Trophoblast cell (in vitro differentiated cells and primary cell): ENCODE measurements around the gene ESPL1.
A peak's percentile ranks its signal among the peaks of the same experiment; 100 is the strongest.

ENCODE experiments used
- DNase-seq, 2 donors: peaks; one replicate each; pipeline ENCODE4 v3.0.0-alpha.2; 2016
- H2AFZ ChIP-seq: 2 replicates; pipeline ENCODE4 v1.6.1; 2013; ENCODE audit warnings: low read length, moderate library complexity, mild to moderate bottlenecking; ENCODE audit not compliant: insufficient read depth, poor library complexity
- H2AK5ac ChIP-seq: 2 replicates; pipeline ENCODE4 v1.6.1; 2013; ENCODE audit warnings: mild to moderate bottlenecking, low read length
- H2BK120ac ChIP-seq: 2 replicates; pipeline ENCODE4 v1.6.1; 2013; ENCODE audit warnings: low read length, mild to moderate bottlenecking, moderate library complexity; ENCODE audit not compliant: insufficient read depth, poor library complexity
- H2BK12ac ChIP-seq: 2 replicates; pipeline ENCODE4 v1.6.1; 2013; ENCODE audit warnings: mild to moderate bottlenecking, low read length, moderate library complexity
- H2BK5ac ChIP-seq: 2 replicates; pipeline ENCODE4 v1.6.1; 2013; ENCODE audit warnings: low read length, low read depth, moderate library complexity, mild to moderate bottlenecking; ENCODE audit not compliant: poor library complexity
- H3K14ac ChIP-seq: 2 replicates; pipeline ENCODE4 v1.6.1; 2013; ENCODE audit warnings: mild to moderate bottlenecking, low read length
- H3K18ac ChIP-seq: 2 replicates; pipeline ENCODE4 v1.6.1; 2013; ENCODE audit warnings: mild to moderate bottlenecking, low read length
- H3K23ac ChIP-seq: 2 replicates; pipeline ENCODE4 v1.6.1; 2013; ENCODE audit warnings: low read length
- H3K27ac ChIP-seq: 2 replicates; pipeline ENCODE4 v1.5.1; 2013; ENCODE audit warnings: low read depth, mild to moderate bottlenecking, inconsistent platforms, low read length, moderate library complexity
- H3K27me3 ChIP-seq: 2 replicates; pipeline ENCODE4 v1.6.1; 2013; ENCODE audit warnings: inconsistent platforms, mild to moderate bottlenecking, low read length, moderate library complexity; ENCODE audit not compliant: insufficient read depth
- H3K36me3 ChIP-seq, 2 experiments: 1 replicate in 1 of 2; 2 replicates in 1 of 2; pipeline ENCODE4 v1.6.1; 2013; ENCODE audit warnings: low read length in 2 of 2, mild to moderate bottlenecking in 2 of 2, moderate library complexity in 1 of 2; ENCODE audit not compliant: insufficient read depth in 2 of 2, control insufficient read depth in 1 of 2
- H3K4ac ChIP-seq: 2 replicates; pipeline ENCODE4 v1.6.1; 2013; ENCODE audit warnings: low read depth, mild to moderate bottlenecking, low read length, moderate library complexity
- H3K4me1 ChIP-seq, 2 experiments: 1 replicate in 1 of 2; 2 replicates in 1 of 2; pipeline ENCODE4 v1.6.1; 2013; ENCODE audit warnings: low read length in 2 of 2, mild to moderate bottlenecking in 2 of 2, moderate library complexity in 1 of 2; ENCODE audit not compliant: insufficient read depth in 2 of 2, control insufficient read depth in 1 of 2
- H3K4me2 ChIP-seq: 2 replicates; pipeline ENCODE4 v1.6.1; 2013; ENCODE audit warnings: inconsistent platforms, mild to moderate bottlenecking, low read length, moderate library complexity
- H3K4me3 ChIP-seq: 2 replicates; pipeline ENCODE4 v1.5.1; 2013; ENCODE audit warnings: mild to moderate bottlenecking, low read depth, low read length, inconsistent platforms
- H3K79me1 ChIP-seq: one replicate; pipeline ENCODE4 v1.6.1; 2013; ENCODE audit warnings: low read length
- H3K79me2 ChIP-seq: 2 replicates; pipeline ENCODE4 v1.6.1; 2013; ENCODE audit warnings: low read length, mild to moderate bottlenecking; ENCODE audit not compliant: control insufficient read depth, insufficient read depth, poor library complexity
- H3K9ac ChIP-seq: 2 replicates; pipeline ENCODE4 v1.6.1; 2013; ENCODE audit warnings: mild to moderate bottlenecking, low read length
- H3K9me3 ChIP-seq: 2 replicates; pipeline ENCODE4 v1.6.1; 2013; ENCODE audit warnings: low read depth, mild to moderate bottlenecking, control low read depth, inconsistent platforms, low read length; ENCODE audit not compliant: insufficient read depth
- H4K12ac ChIP-seq: 2 replicates; pipeline ENCODE4 v1.6.1; 2013; ENCODE audit warnings: low read depth, mild to moderate bottlenecking, low read length, moderate library complexity
- H4K8ac ChIP-seq: 2 replicates; pipeline ENCODE4 v1.6.1; 2013; ENCODE audit warnings: low read depth, mild to moderate bottlenecking, low read length, moderate library complexity
- H4K91ac ChIP-seq: one replicate; pipeline ENCODE4 v1.6.1; 2013; ENCODE audit warnings: low read depth, mild to moderate bottlenecking, low read length, moderate library complexity
- WGBS: extraction: QIAGEN DNeasy Blood & Tissue Kit; methylation state at CpG from one replicate; pipeline ENCODE4 v1.1.7; 2013; ENCODE audit warnings: missing lambda C conversion rate; ENCODE audit not compliant: insufficient read length, insufficient coverage; ENCODE audit errors: extremely low coverage; 5-methylcytosine and 5-hydroxymethylcytosine counted together

The ESPL1 gene

GRCh38 chr12:53229454-53229853, 38.6 kb upstream of the ESPL1 start:
- H2AFZ ChIP-seq: no peak overlapping the region
- H3K9me3 ChIP-seq: no peaks in the 10 kb centered on the region
- H3K79me2 ChIP-seq: peaks cover 3% of the 10 kb centered on the region
- H3K36me3 ChIP-seq: peaks cover 0 to 4% of the 10 kb centered on the region in 2 experiments
- no peak for DNase-seq
- no CpG with 5 or more reads among the region's 2 CpGs for WGBS
- no peak overlapping the region for H3K9ac ChIP-seq
- no peak overlapping the region for H4K8ac ChIP-seq
- no peak overlapping the region for H4K91ac ChIP-seq
- no peak overlapping the region for H4K12ac ChIP-seq
- no peak overlapping the region for H3K4me3 ChIP-seq
- H2BK12ac ChIP-seq: no peak overlapping the region
- no peak overlapping the region for H3K4me2 ChIP-seq
- H3K27me3 ChIP-seq: no peaks in the 10 kb centered on the region
- no peak overlapping the region for H2BK5ac ChIP-seq
- no peak overlapping the region for H3K18ac ChIP-seq
- no peak overlapping the region for H3K23ac ChIP-seq
- no peak overlapping the region for H3K14ac ChIP-seq
- H2BK120ac ChIP-seq: no peak overlapping the region
- no peak overlapping the region for H3K27ac ChIP-seq
- peaks cover 21% of the 10 kb centered on the region for H3K79me1 ChIP-seq
- peaks cover 43 to 49% of the 10 kb centered on the region in 2 experiments for H3K4me1 ChIP-seq
- H3K4ac ChIP-seq: no peak overlapping the region
- H2AK5ac ChIP-seq: no peak overlapping the region

DNA sequence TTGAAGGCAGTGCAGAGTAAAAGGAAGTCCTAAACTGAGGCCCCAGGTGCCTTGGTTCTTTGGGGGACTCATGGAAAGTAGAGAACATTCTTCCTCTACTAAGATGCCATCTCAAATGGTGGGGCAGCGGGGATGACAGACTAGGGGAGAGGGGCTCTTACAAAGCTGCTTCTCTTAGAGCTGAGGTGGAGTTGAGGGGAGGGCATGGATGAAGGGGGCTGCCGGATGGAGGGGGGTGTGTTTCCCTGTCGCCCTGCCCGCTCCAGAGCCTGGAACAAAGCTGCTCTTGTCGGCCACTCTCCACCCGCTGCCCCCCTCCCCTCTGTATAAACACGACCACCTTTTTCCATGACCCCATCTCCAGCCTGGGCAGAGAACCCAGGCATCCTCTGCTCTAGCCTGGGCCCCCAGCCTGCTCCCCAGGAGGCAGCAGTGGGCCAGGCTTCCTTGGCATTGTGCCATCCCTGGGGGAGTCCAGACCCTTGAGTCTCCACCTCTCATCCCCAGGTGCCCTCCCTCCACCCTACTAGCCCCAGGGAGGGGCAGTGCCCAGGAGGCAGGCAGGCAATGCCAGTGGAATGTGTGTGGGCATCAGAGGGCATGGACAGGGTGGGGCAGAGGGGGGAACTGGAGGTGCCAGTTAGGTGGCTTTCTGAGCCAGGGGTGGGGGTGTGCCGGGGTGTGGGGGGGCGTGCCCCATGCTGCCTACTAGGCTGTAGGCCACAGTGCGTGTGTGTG, 37.8 kb upstream of the ESPL1 start:
- H4K8ac ChIP-seq: no peak overlapping the region
- peak overlapping the region; percentile 53 for H4K91ac ChIP-seq
- peaks cover 3% of the 10 kb centered on the region for H3K79me2 ChIP-seq
- H3K9me3 ChIP-seq: no peaks in the 10 kb centered on the region
- H3K4me1 ChIP-seq: peaks cover 35 to 42% of the 10 kb centered on the region in 2 experiments
- H2AK5ac ChIP-seq: no peak overlapping the region
- peaks cover 21% of the 10 kb centered on the region for H3K79me1 ChIP-seq
- no peak overlapping the region for H3K4ac ChIP-seq
- no CpG with 5 or more reads among the region's 10 CpGs for WGBS
- H2AFZ ChIP-seq: no peak overlapping the region
- no peak overlapping the region for H3K9ac ChIP-seq
- H2BK5ac ChIP-seq: no peak overlapping the region
- H3K27ac ChIP-seq: no peak overlapping the region
- H3K27me3 ChIP-seq: no peaks in the 10 kb centered on the region
- H2BK120ac ChIP-seq: no peak overlapping the region
- H3K23ac ChIP-seq: no peak overlapping the region
- no peak overlapping the region for H3K4me3 ChIP-seq
- no peak overlapping the region for H3K18ac ChIP-seq
- no peak for DNase-seq
- H4K12ac ChIP-seq: no peak overlapping the region
- H3K4me2 ChIP-seq: no peak overlapping the region
- peaks cover 0 to 4% of the 10 kb centered on the region in 2 experiments for H3K36me3 ChIP-seq
- no peak overlapping the region for H2BK12ac ChIP-seq
- no peak overlapping the region for H3K14ac ChIP-seq

- H3K14ac ChIP-seq: peak overlapping the region; percentile 62
- H2BK120ac ChIP-seq: peak overlapping the region; percentile 20
- H4K91ac ChIP-seq: peak overlapping the region; percentile 69
- peak overlapping the region; percentile 55 for H3K18ac ChIP-seq
- peaks cover 0 to 4% of the 10 kb centered on the region in 2 experiments for H3K36me3 ChIP-seq
- H4K8ac ChIP-seq: peak overlapping the region; percentile 61
- H2AFZ ChIP-seq: peak overlapping the region; percentile 15
- DNase-seq: no peak
- H3K4ac ChIP-seq: peak overlapping the region; percentile 12
- H3K23ac ChIP-seq: no peak overlapping the region
- H3K4me2 ChIP-seq: peak overlapping the region; percentile 69
- H3K9ac ChIP-seq: peak overlapping the region; percentile 24
- peak overlapping the region; percentile 82 for H2BK5ac ChIP-seq
- peak overlapping the region; percentile 52 for H2BK12ac ChIP-seq
- H2AK5ac ChIP-seq: no peak overlapping the region
- peak overlapping the region; percentile 48 for H3K27ac ChIP-seq
- H3K79me1 ChIP-seq: peaks cover 21% of the 10 kb centered on the region
- WGBS: no CpG with 5 or more reads among the region's 9 CpGs
- H4K12ac ChIP-seq: peak overlapping the region; percentile 6
- H3K27me3 ChIP-seq: no peaks in the 10 kb centered on the region
- no peaks in the 10 kb centered on the region for H3K9me3 ChIP-seq
- H3K79me2 ChIP-seq: peaks cover 3% of the 10 kb centered on the region
- H3K4me1 ChIP-seq: peaks cover 35 to 41% of the 10 kb centered on the region in 2 experiments
- peak overlapping the region; percentile 71 for H3K4me3 ChIP-seq
These were observed 36.5 kb upstream of the ESPL1 start for GRCh38 chr12:53231671-53231920.

GRCh38 chr12:53231921-53232645, 36.0 kb upstream of the ESPL1 start, which contains the start of gene RARG:
Gene RARG (minus strand): TSS chr12:53232209. CDS start chr12:53227545, 4,664 bp downstream.
- peak; percentile 49 to 60 for DNase-seq
- peaks cover 21% of the 10 kb centered on the region for H3K79me1 ChIP-seq
- H2BK12ac ChIP-seq: peak within 1 kb of the TSS; percentile 52
- peak within 1 kb of the TSS; percentile 48 for H3K27ac ChIP-seq
- H3K36me3 ChIP-seq: peaks cover 0 to 4% of the 10 kb centered on the region in 2 experiments
- H3K18ac ChIP-seq: peak within 1 kb of the TSS; percentile 89
- no peaks in the 10 kb centered on the region for H3K27me3 ChIP-seq
- peak within 1 kb of the TSS; percentile 63 for H4K8ac ChIP-seq
- peak within 1 kb of the TSS; percentile 15 for H2AFZ ChIP-seq
- H4K91ac ChIP-seq: peak within 1 kb of the TSS; percentile 83
- no CpG with 5 or more reads among the region's 44 CpGs for WGBS
- H3K4ac ChIP-seq: peak within 1 kb of the TSS; percentile 12
- H3K9me3 ChIP-seq: no peaks in the 10 kb centered on the region
- H3K4me3 ChIP-seq: peak within 1 kb of the TSS; percentile 71
- peak within 1 kb of the TSS; percentile 39 for H4K12ac ChIP-seq
- peak within 1 kb of the TSS; percentile 67 for H2AK5ac ChIP-seq
- peak within 1 kb of the TSS; percentile 62 for H3K14ac ChIP-seq
- peak within 1 kb of the TSS; percentile 57 for H2BK120ac ChIP-seq
- H3K23ac ChIP-seq: no peak within 1 kb of the TSS
- peak within 1 kb of the TSS; percentile 30 for H3K9ac ChIP-seq
- peak within 1 kb of the TSS; percentile 82 for H2BK5ac ChIP-seq
- peaks cover 3% of the 10 kb centered on the region for H3K79me2 ChIP-seq
- peaks cover 35 to 41% of the 10 kb centered on the region in 2 experiments for H3K4me1 ChIP-seq
- H3K4me2 ChIP-seq: peak within 1 kb of the TSS; percentile 69
